EL (cell line): ENCODE data around the gene GDAP1L1.

Source experiments
- DNase-seq: peaks from one replicate; pipeline ENCODE4 v3.0.0-alpha.2; 2016

Gene GDAP1L1

GRCh38 chr20:44247131-44247571, at the start of gene GDAP1L1:
GDAP1L1 (plus strand) TSS chr20:44247308; CDS start chr20:44247335, 27 bp downstream.
- DNase-seq, result no peak

GRCh38 chr20:44198872-44199271, 48.2 kb upstream of the GDAP1L1 start:
- no peak for DNase-seq

GRCh38 chr20:44199877-44200276, 47.2 kb upstream of the GDAP1L1 start:
- no peak for DNase-seq

- DNase-seq, result peak; percentile 54
Observed at GRCh38 chr20:44200371-44200770, 46.7 kb upstream of the GDAP1L1 start.

GRCh38 chr20:44200983-44201382, 46.1 kb upstream of the GDAP1L1 start:
- no peak for DNase-seq

GRCh38 chr20:44203161-44203560, 43.9 kb upstream of the GDAP1L1 start:
- peak; percentile 54 for DNase-seq

GRCh38 chr20:44204156-44204831, 42.8 kb upstream of the GDAP1L1 start:
- DNase-seq, result peak; percentile 92

GRCh38 chr20:44204832-44205215, 42.3 kb upstream of the GDAP1L1 start:
- no peak for DNase-seq

- no peak for DNase-seq
Observed at GRCh38 chr20:44206132-44206531, 41.0 kb upstream of the GDAP1L1 start.

GRCh38 chr20:44207126-44207723, 39.9 kb upstream of the GDAP1L1 start:
- DNase-seq, result no peak

GRCh38 chr20:44208165-44208564, 38.9 kb upstream of the GDAP1L1 start:
- DNase-seq, result no peak

GRCh38 chr20:44208770-44209169, 38.3 kb upstream of the GDAP1L1 start:
- peak; percentile 53 for DNase-seq

GRCh38 chr20:44209686-44210405, 37.3 kb upstream of the GDAP1L1 start:
- DNase-seq, result peak; percentile 25

GRCh38 chr20:44210406-44211176, 36.5 kb upstream of the GDAP1L1 start, which contains the start of gene OSER1:
OSER1 (minus strand) TSS chr20:44210771; CDS start chr20:44206957, 3,814 bp downstream.
- DNase-seq, result peak; percentile 98

- peak; percentile 45 for DNase-seq
Observed at GRCh38 chr20:44211177-44212039, 35.7 kb upstream of the GDAP1L1 start.

- no peak for DNase-seq
Observed at GRCh38 chr20:44212792-44213191, 34.3 kb upstream of the GDAP1L1 start.

- peak; percentile 68 for DNase-seq
Observed at GRCh38 chr20:44215125-44215524, 32.0 kb upstream of the GDAP1L1 start.

- peak; percentile 69 for DNase-seq
Observed at GRCh38 chr20:44217342-44218092, 29.6 kb upstream of the GDAP1L1 start.

- no peak for DNase-seq
Observed at GRCh38 chr20:44218446-44218845, 28.7 kb upstream of the GDAP1L1 start.

GRCh38 chr20:44219170-44219730, 27.9 kb upstream of the GDAP1L1 start:
- no peak for DNase-seq

- DNase-seq, result no peak
Observed at GRCh38 chr20:44219791-44220190, 27.3 kb upstream of the GDAP1L1 start.
